NCI-H345 (cell line): Measurements from ENCODE around the gene PTRHD1.
A peak's percentile ranks its signal among the peaks of the same experiment; 100 is the strongest.
"Not testable (repeated sequence)": the region's sequence is repeated elsewhere in the genome, so short reads cannot be mapped to it uniquely, and the experiment has no call there.

Source experiments
- DNase-seq: peaks from one replicate; lab custom pipeline; 2025; lab: John Stamatoyannopoulos, UW

The PTRHD1 gene

DNA sequence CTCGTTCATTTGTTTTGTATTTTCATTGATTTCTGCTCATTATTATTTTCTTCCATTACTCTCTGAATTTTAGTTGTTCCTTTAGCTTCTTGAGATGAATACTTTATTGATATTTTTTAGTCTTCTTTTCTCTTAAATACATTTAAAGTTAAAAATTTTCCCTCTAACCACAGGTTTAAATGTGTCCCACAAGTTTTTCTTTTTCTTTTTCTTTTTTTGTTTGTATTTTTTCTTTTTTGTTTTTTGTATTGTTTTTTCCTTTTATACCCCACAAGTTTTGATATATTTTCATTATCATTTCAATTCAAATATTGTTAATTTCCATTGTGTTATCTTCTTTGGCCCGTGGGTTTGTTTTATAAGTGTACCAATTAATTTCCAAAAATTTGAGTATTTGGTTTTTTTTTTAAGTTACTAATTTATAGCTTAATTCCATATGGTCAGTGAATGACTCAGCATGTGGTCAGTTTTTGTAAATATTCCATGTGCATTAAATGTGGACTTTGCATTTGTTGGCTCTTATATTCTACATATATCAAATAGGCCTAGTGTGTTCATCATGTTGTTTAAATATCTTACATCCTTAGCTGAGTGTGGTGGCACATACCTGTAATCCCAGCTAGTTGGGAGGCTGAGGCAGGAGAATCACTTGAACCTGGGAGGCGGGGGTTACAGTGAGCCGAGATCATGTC lies 16.3 kb upstream of the PTRHD1 start:
- DNase-seq, result no peak

- DNase-seq, result no peak
Observed at GRCh38 chr2:24806661-24807036, 13.5 kb upstream of the PTRHD1 start.

- DNase-seq, result peak; percentile 20
Observed at GRCh38 chr2:24805811-24806660, 12.8 kb upstream of the PTRHD1 start.

DNA sequence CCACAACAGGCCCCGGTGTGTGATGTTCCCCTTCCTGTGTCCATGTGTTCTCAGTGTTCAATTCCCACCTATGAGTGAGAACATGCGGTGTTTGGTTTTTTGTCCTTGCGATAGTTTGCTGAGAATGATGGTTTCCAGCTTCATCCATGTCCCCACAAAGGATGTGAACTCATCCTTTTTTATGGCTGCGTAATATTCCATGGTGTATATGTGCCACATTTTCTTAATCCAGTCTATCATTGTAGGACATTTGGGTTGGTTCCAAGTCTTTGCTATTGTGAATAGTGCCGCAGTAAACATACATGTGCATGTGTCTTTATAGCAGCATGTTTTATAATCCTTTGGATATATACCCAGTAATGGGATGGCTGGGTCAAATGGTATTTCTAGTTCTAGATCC lies 7.3 kb upstream of the PTRHD1 start:
- not testable (repeated sequence) for DNase-seq

- no peak for DNase-seq
Observed at GRCh38 chr2:24797644-24798043, 4.5 kb upstream of the PTRHD1 start.

DNA sequence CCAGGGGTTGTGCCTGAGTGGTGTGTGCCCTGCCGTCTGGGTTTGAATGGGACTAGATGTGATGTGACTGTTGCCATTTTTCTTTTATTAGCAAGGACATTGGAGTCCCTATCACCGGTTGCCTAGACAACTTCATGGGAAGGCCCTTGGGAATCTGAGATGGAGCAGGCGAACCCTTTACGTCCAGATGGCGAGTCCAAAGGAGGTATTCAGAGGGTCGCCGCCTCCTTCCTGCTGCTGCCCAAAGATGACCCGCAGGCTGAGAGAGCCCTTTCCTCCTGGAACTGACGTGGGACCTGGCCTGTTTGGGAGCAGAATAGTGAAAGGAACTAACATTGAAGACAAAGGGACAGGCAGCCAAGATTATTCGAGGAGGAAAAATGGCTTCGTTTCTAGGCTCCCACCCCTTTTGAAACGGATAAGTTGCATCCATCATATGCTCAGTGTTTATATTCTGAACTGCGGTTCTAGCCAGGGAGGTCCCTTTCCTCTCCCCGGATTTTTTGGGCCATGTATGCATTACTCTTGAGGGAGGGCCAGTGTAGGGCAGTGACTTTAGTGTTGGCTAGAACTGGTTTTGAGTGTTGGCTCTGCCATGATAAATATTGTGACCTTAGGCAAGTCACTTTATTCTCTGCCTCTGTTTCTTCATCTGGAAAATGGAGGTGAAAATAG lies 707 bp upstream of the PTRHD1 start:
- peak; percentile 47 for DNase-seq

DNA sequence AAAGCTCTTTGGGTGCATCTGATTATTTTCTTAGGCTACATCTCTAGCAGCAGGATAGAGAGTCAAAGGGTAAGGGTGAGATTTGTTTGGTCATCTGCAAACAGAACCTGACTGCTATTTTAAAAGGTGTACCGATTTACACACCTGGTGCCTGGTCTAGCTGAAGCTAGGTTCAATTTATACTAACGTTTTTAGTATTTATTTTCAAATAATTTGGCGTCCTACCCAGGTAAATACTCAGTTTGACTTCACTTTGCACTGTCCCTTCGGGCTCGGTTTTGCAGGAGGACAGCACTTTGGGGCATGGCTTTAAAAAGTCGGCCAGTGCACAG lies 683 bp downstream of the PTRHD1 start:
- DNase-seq, result no peak

GRCh38 chr2:24791452-24791851 lies 1.7 kb downstream of the PTRHD1 start:
- DNase-seq, result no peak

GRCh38 chr2:24788816-24789215 lies 4.4 kb downstream of the PTRHD1 start:
- DNase-seq, result no peak

DNA sequence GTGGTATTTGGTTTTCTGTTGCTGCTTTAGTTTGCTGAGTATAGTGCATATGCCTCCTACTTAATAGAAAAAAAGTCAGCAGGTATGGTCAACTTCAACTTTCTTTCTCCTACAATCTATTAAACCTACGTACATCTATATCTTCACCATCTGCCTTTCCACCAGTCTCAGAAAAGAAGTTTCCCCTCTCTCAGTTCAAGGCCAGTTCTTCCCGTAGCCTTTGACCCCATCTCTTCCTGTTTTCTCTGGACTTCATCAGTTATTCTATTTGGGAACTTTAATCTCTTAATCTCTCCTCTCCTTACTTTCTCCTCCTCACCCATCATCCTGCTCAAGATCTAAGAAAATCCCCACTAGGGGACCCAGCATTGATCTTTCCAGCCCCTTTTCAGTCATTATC lies 5.7 kb downstream of the PTRHD1 start:
- DNase-seq, result no peak

DNA sequence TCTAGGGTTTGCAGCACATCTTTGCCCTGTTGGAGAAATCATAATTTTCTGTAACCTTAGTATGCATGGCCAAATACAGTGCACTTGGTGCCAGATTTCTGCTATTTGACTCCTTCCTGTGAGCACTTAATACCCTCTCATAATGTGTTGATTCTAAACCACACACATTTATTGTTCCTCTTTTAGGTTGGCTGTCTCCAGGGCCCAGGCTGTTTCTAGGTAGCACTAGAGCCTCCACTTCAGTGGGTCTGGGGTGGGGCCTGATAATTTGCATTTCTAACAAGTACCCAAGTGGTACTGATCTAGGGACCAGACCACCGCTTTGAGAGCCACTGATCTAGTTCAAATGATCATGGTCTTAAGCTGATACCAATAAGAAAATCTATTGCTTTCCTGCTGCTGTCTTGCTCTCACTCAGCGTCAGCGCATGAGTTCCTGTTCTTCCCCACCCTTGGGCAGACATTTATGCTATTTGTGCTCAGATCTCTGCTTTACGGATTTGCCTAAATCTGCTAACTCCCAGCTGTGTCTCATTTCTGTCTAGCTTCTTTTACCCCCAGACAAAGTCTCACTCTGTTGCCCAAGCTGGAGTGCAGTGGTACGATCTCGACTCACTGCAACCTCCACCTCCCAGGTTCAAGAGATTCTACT lies 7.4 kb downstream of the PTRHD1 start:
- DNase-seq, result peak; percentile 29

GRCh38 chr2:24783641-24784040 lies 9.6 kb downstream of the PTRHD1 start:
- no peak for DNase-seq

GRCh38 chr2:24779116-24779515 lies 14.1 kb downstream of the PTRHD1 start:
- DNase-seq, result no peak

DNA sequence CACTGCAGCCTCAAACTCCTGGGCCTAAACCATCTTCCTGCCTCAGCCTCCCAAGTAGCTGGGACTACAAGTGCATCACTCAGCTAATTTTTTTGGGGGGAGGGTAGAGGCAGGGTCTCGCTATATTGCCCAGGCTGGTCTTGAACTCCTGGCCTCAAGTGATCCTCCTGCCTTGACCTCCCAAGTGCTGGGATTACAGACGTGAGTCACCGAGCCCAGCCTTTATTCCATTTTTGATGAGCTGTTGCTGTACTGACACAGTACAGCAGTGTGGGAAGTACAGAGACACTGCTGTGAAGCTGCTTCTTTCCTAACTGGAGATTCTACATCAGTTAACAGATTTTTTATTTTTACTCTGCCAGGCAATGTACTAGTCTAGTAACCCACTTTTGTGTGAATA lies 18.8 kb downstream of the PTRHD1 start:
- no peak for DNase-seq

DNA sequence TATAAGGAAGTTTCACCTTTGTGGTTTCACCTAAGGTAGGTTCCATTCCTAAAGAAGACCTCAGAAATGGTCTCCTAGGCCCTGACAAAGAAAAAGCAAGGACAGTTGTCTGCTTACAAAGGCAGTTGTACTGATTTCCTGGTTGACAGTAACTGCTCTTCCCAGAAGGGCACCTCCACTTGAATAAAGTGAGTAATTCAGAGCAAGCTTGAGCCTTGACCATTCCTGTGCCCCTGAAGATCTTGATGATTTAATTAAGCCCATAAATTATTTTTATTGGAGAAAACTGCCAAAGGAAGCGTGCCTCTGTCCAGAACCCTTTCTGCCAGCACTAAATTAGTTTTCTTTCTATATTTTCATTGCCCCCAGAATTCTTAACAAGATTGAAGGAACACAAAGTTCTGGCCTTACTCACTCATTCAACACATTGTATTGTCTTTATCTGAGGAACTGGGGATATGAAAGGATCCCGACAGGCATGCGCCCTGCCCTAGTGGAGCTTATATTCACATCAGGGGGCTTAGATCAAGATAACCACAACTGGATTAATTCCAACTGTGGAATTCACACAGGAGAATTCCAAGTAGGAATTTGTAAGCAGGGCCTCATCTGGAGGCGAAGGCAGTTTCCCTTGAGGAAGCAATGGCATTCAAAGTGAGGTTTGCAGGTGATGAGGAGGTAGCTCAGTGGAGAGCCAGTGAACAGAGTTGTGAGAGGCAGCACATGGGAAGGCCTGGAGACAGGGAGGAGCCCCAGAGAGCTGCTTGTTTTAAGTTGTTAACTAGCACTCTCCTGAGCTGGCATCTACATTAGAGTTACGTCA lies 21.2 kb downstream of the PTRHD1 start:
- DNase-seq, result no peak

- DNase-seq, result no peak
Observed at GRCh38 chr2:24771061-24771460, 22.1 kb downstream of the PTRHD1 start.

- DNase-seq, result no peak
Observed at GRCh38 chr2:24768601-24769000, 24.6 kb downstream of the PTRHD1 start.

- DNase-seq, result no peak
Observed at GRCh38 chr2:24768013-24768412, 25.2 kb downstream of the PTRHD1 start.

DNA sequence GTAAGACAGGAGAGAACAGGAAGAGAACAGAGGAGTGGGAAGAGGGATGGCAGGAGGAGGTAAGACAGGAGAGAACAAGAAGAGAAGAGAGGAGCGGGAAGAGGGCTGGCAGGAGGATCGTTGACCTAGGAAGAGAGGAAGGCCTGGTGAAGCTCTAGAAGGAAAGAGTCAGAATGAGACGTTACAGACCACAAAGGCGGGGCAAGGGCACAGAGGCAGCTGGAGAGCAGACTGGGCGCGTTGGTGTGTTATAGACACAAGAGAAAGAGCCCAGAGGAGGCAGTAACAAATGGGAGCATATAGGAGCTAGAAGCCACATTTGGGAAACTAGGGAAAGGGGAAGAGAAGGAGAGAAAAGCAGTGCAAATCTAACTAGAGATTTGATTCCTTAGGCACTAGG lies 26.6 kb downstream of the PTRHD1 start:
- no peak for DNase-seq

DNA sequence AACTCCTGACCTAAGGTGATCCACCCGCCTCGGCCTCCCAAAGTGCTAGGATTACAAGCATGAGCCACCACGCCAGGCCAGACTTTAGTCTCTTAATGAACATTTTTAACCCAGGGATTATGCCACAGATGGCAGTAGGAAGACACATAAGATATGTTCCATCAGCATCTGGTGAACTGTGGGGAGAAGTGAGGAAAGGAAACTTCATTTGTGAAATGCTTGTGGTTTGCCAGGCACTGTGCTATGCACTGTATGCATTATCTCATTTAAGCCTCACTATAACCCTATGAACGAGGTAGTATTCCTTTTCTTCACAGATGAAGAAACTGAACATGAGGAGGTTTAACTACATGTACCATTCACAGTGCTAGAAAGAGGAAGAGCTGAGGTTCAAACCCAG lies 29.3 kb downstream of the PTRHD1 start:
- no peak for DNase-seq

GRCh38 chr2:24762518-24762917 lies 30.7 kb downstream of the PTRHD1 start:
- no peak for DNase-seq

GRCh38 chr2:24761866-24762265 lies 31.3 kb downstream of the PTRHD1 start:
- DNase-seq, result no peak
